ENCODE measurements around the gene HADHB. TPM values are rescaled to one million over a fixed set of nuclear protein-coding genes. Genes with fewer than 3 reads are reported as not detected.
A peak's percentile ranks its signal among the peaks of the same experiment; 100 is the strongest.

HADHB gene
- total and polyA plus RNA-seq, 2 of the 13 experiments (the other 11 are each of a cell fraction or from before 2014, with no cell fraction given), result 112 to 238 TPM

DNA sequence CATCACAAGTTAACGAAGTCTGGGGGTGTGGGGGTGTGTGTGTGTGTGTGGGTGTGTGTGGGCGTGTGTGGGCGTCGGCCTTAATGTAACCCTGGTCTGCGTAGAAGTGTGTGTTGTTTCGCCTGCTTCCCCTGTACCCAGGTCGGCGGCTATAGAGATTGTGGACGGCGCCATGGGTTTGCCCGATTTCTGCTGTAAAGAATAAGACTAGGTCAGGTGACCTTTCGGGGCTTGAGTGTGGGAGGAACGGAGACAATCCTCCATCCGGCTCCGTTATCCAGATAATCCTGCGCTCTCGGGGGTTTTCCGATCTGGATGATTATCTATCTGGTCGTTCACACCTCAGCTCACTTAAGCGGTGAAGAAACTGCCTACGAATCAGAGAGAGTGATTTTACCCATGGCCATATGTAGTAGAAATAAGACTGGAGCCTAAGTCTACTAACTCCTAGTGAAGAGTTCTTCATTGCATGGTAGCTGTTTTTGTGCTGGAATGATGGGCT is 543 bp downstream of the HADHB start (continued):
- TF ChIP-seq, protein P1, sequence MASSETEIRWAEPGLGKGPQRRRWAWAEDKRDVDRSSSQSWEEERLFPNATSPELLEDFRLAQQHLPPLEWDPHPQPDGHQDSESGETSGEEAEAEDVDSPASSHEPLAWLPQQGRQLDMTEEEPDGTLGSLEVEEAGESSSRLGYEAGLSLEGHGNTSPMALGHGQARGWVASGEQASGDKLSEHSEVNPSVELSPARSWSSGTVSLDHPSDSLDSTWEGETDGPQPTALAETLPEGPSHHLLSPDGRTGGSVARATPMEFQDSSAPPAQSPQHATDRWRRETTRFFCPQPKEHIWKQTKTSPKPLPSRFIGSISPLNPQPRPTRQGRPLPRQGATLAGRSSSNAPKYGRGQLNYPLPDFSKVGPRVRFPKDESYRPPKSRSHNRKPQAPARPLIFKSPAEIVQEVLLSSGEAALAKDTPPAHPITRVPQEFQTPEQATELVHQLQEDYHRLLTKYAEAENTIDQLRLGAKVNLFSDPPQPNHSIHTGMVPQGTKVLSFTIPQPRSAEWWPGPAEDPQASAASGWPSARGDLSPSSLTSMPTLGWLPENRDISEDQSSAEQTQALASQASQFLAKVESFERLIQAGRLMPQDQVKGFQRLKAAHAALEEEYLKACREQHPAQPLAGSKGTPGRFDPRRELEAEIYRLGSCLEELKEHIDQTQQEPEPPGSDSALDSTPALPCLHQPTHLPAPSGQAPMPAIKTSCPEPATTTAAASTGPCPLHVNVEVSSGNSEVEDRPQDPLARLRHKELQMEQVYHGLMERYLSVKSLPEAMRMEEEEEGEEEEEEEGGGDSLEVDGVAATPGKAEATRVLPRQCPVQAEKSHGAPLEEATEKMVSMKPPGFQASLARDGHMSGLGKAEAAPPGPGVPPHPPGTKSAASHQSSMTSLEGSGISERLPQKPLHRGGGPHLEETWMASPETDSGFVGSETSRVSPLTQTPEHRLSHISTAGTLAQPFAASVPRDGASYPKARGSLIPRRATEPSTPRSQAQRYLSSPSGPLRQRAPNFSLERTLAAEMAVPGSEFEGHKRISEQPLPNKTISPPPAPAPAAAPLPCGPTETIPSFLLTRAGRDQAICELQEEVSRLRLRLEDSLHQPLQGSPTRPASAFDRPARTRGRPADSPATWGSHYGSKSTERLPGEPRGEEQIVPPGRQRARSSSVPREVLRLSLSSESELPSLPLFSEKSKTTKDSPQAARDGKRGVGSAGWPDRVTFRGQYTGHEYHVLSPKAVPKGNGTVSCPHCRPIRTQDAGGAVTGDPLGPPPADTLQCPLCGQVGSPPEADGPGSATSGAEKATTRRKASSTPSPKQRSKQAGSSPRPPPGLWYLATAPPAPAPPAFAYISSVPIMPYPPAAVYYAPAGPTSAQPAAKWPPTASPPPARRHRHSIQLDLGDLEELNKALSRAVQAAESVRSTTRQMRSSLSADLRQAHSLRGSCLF (CRISPR knock-in tag; IDR thresholded peaks at IDR 0.05; ENCODE audit: borderline replicate concordance), result no peak
- no peak for TF ChIP-seq XBP1 (CRISPR knock-in tag; IDR thresholded peaks at IDR 0.05)
- TF ChIP-seq, protein P2, sequence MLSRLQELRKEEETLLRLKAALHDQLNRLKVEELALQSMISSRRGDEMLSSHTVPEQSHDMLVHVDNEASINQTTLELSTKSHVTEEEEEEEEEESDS (CRISPR knock-in tag; IDR thresholded peaks at IDR 0.05; ENCODE audit: borderline replicate concordance), result no peak
- TF ChIP-seq EED (CRISPR knock-in tag; IDR thresholded peaks at IDR 0.05), result no peak
- TF ChIP-seq, protein P3, sequence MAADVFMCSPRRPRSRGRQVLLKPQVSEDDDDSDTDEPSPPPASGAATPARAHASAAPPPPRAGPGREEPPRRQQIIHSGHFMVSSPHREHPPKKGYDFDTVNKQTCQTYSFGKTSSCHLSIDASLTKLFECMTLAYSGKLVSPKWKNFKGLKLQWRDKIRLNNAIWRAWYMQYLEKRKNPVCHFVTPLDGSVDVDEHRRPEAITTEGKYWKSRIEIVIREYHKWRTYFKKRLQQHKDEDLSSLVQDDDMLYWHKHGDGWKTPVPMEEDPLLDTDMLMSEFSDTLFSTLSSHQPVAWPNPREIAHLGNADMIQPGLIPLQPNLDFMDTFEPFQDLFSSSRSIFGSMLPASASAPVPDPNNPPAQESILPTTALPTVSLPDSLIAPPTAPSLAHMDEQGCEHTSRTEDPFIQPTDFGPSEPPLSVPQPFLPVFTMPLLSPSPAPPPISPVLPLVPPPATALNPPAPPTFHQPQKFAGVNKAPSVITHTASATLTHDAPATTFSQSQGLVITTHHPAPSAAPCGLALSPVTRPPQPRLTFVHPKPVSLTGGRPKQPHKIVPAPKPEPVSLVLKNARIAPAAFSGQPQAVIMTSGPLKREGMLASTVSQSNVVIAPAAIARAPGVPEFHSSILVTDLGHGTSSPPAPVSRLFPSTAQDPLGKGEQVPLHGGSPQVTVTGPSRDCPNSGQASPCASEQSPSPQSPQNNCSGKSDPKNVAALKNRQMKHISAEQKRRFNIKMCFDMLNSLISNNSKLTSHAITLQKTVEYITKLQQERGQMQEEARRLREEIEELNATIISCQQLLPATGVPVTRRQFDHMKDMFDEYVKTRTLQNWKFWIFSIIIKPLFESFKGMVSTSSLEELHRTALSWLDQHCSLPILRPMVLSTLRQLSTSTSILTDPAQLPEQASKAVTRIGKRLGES (CRISPR knock-in tag; IDR thresholded peaks at IDR 0.05; ENCODE audit: borderline replicate concordance), result no peak
- no peak for TF ChIP-seq SKI (IDR thresholded peaks at IDR 0.05; ENCODE audit: partially characterized antibody)
- TF ChIP-seq RXRB (CRISPR knock-in tag; IDR thresholded peaks at IDR 0.05; ENCODE audit: borderline replicate concordance), result no peak
- no peak for TF ChIP-seq NR2F1 (CRISPR knock-in tag; IDR thresholded peaks at IDR 0.05)
- TF ChIP-seq SAP130 (CRISPR knock-in tag; IDR thresholded peaks at IDR 0.05; ENCODE audit: low read depth), result no peak
- peak; percentile 85 for TF ChIP-seq ARID2 (CRISPR knock-in tag; IDR thresholded peaks at IDR 0.05; ENCODE audit: borderline replicate concordance)
- TF ChIP-seq ZNF251 (CRISPR knock-in tag; IDR thresholded peaks at IDR 0.05), result no peak
- no peak for TF ChIP-seq SIX4 (CRISPR knock-in tag; IDR thresholded peaks at IDR 0.05)
- TF ChIP-seq, protein P4, sequence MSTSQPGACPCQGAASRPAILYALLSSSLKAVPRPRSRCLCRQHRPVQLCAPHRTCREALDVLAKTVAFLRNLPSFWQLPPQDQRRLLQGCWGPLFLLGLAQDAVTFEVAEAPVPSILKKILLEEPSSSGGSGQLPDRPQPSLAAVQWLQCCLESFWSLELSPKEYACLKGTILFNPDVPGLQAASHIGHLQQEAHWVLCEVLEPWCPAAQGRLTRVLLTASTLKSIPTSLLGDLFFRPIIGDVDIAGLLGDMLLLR (CRISPR knock-in tag; IDR thresholded peaks at IDR 0.05), result no peak
- TF ChIP-seq, protein P5, sequence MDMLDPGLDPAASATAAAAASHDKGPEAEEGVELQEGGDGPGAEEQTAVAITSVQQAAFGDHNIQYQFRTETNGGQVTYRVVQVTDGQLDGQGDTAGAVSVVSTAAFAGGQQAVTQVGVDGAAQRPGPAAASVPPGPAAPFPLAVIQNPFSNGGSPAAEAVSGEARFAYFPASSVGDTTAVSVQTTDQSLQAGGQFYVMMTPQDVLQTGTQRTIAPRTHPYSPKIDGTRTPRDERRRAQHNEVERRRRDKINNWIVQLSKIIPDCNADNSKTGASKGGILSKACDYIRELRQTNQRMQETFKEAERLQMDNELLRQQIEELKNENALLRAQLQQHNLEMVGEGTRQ (IDR thresholded peaks at IDR 0.05; ENCODE audit: low read depth, low read length), result peak; percentile 51
- TF ChIP-seq, protein P5 (CRISPR knock-in tag; IDR thresholded peaks at IDR 0.05; ENCODE audit: borderline replicate concordance), result peak; percentile 74
- peak; percentile 12 for TF ChIP-seq TEAD3 (CRISPR knock-in tag; optimal IDR thresholded peaks at IDR 0.05; ENCODE audit: borderline replicate concordance)
- TF ChIP-seq ZNF772 (CRISPR knock-in tag; IDR thresholded peaks at IDR 0.05), result no peak
- TF ChIP-seq ZBTB38 (CRISPR knock-in tag; IDR thresholded peaks at IDR 0.05), result 0 out of 2 replicates have a peak, but pooled peaks have one; percentile 60
- TF ChIP-seq NCOA1 (CRISPR knock-in tag; IDR thresholded peaks at IDR 0.05), result no peak
- no peak for TF ChIP-seq LCORL (IDR thresholded peaks at IDR 0.05)
- TF ChIP-seq LCORL (CRISPR knock-in tag; IDR thresholded peaks at IDR 0.05), result no peak
